Loucy (cell line): Measurements from ENCODE around the gene CRISP2.

Experiments
- H2AFZ ChIP-seq: fragments of 200-600 bp; sonication (generic); 2 replicates; pipeline ENCODE4 v1.6.0; 2016; ENCODE audit warnings: antibody characterized with exemption, mild to moderate bottlenecking, low read length, moderate library complexity
- H3F3A ChIP-seq: fragments of 200-600 bp; 2 replicates; pipeline ENCODE4 v1.6.0; 2016; ENCODE audit warnings: antibody characterized with exemption, low read depth, mild to moderate bottlenecking
- H3K27me3 ChIP-seq: fragments of 200-600 bp; sonication (generic); 2 replicates; pipeline ENCODE4 v1.6.1; 2014; ENCODE audit warnings: low read length, mild to moderate bottlenecking; ENCODE audit not compliant: insufficient read depth, poor library complexity, severe bottlenecking
- H3K36me3 ChIP-seq: fragments of 200-600 bp; sonication (generic); 2 replicates; pipeline ENCODE4 v1.6.1; 2016; ENCODE audit warnings: low read length; ENCODE audit not compliant: insufficient read depth
- H3K4me1 ChIP-seq: fragments of 200-600 bp; sonication (generic); 2 replicates; pipeline ENCODE4 v1.5.1; 2014; ENCODE audit warnings: low read length, mild to moderate bottlenecking; ENCODE audit not compliant: insufficient read depth, poor library complexity, severe bottlenecking
- H3K4me2 ChIP-seq: fragments of 200-600 bp; sonication (generic); 2 replicates; pipeline ENCODE4 v1.6.0; 2014; ENCODE audit warnings: antibody characterized with exemption, low read length, low read depth, mild to moderate bottlenecking; ENCODE audit not compliant: poor library complexity, severe bottlenecking
- H3K4me3 ChIP-seq: fragments of 200-600 bp; sonication (generic); 2 replicates; pipeline ENCODE4 v1.5.1; 2014; ENCODE audit warnings: low read length, mild to moderate bottlenecking, mixed read lengths; ENCODE audit not compliant: poor library complexity, severe bottlenecking
- H3K79me2 ChIP-seq: fragments of 200-600 bp; sonication (generic); 2 replicates; pipeline ENCODE4 v1.6.1; 2014; ENCODE audit warnings: low read length; ENCODE audit not compliant: insufficient read depth
- H3K9ac ChIP-seq: fragments of 200-600 bp; sonication (generic); 2 replicates; pipeline ENCODE4 v1.6.0; 2014; ENCODE audit warnings: mild to moderate bottlenecking, low read depth, low read length, moderate library complexity; ENCODE audit not compliant: poor library complexity, severe bottlenecking
- H3K9me2 ChIP-seq: fragments of 200-600 bp; sonication (generic); replicated peaks from 2 replicates; pipeline ENCODE4 v1.6.1; 2016; ENCODE audit warnings: low read depth, low read length, mixed read lengths
- H3K9me3 ChIP-seq: fragments of 200-600 bp; sonication (generic); 2 replicates; pipeline ENCODE4 v1.6.1; 2014; ENCODE audit warnings: mild to moderate bottlenecking, antibody characterized with exemption, low read length, low read depth; ENCODE audit not compliant: insufficient read depth
- H4K20me1 ChIP-seq: fragments of 200-600 bp; sonication (generic); 2 replicates; pipeline ENCODE4 v1.6.0; 2014; ENCODE audit warnings: antibody characterized with exemption, low read length, mild to moderate bottlenecking; ENCODE audit not compliant: insufficient read depth, poor library complexity, severe bottlenecking
- EZH2phosphoT487 ChIP-seq: fragments of 200-600 bp; IDR thresholded peaks from 2 replicates; pipeline ENCODE4 v1.6.1; 2018; ENCODE audit warnings: antibody characterized with exemption, mild to moderate bottlenecking, moderate library complexity, borderline replicate concordance
- TF ChIP-seq, protein P1 (sequence below): fragments of 200-600 bp; sonication (generic); conservative IDR thresholded peaks from 2 replicates; pipeline ENCODE4 v1.5.1; 2014; ENCODE audit warnings: mild to moderate bottlenecking, antibody characterized with exemption, low read length

The CRISP2 gene

DNA sequence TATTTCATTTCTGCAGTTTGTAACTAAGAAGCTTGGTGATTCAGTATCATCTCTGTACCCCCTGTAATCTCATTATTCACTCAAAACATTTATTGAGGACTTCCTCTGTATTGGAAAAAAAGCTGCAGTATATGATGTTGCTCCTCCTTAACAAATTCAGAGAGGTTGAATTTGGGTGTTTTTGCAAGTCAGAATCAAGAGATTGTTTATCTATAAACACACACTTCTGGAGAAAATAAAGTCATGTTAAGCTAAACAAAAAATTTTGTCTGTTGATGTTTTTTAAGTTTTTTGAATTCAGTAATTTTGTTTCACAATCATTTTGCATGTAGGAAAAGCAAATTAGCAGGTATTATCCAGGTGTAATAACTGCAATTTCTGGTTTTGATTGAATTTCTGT, 65.3 kb downstream of the CRISP2 start:
- no peak overlapping the region for H3K4me2 ChIP-seq
- H3K79me2 ChIP-seq: no peaks in the 10 kb centered on the region
- H3K4me1 ChIP-seq: no peaks in the 10 kb centered on the region
- no peaks in the 10 kb centered on the region for H3K9me3 ChIP-seq
- H3K4me3 ChIP-seq: no peak overlapping the region
- H2AFZ ChIP-seq: no peak overlapping the region
- H3K36me3 ChIP-seq: no peaks in the 10 kb centered on the region
- no peaks in the 10 kb centered on the region for H3F3A ChIP-seq
- no peak overlapping the region for H3K9ac ChIP-seq
- TF ChIP-seq EZH2phosphoT487: no peak
- no peaks in the 10 kb centered on the region for H3K27me3 ChIP-seq
- H4K20me1 ChIP-seq: no peaks in the 10 kb centered on the region
- H3K9me2 ChIP-seq: no peaks in the 10 kb centered on the region

DNA sequence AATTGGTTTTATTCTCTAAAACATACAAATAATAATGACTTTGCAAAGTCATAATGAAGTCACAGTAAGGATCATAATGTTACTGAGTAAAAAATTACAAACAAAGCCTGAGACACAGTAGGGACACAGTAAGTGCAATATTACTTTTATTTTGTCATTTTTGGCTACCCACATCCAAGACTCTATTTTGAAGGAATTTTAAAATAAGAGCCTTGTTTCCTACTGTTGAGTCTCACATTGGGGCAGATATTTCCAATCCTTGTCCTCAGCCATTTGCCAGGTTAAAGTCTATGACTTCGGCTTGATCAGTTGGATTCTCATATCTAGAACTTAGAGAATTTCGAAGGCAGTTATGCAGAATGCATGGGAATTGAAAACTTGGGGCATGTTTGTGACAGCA, 65.9 kb downstream of the CRISP2 start:
- H3F3A ChIP-seq: no peaks in the 10 kb centered on the region
- no peaks in the 10 kb centered on the region for H3K4me1 ChIP-seq
- no peaks in the 10 kb centered on the region for H4K20me1 ChIP-seq
- H3K36me3 ChIP-seq: no peaks in the 10 kb centered on the region
- H3K27me3 ChIP-seq: no peaks in the 10 kb centered on the region
- no peak overlapping the region for H3K4me3 ChIP-seq
- no peak overlapping the region for H3K4me2 ChIP-seq
- TF ChIP-seq, protein P1, sequence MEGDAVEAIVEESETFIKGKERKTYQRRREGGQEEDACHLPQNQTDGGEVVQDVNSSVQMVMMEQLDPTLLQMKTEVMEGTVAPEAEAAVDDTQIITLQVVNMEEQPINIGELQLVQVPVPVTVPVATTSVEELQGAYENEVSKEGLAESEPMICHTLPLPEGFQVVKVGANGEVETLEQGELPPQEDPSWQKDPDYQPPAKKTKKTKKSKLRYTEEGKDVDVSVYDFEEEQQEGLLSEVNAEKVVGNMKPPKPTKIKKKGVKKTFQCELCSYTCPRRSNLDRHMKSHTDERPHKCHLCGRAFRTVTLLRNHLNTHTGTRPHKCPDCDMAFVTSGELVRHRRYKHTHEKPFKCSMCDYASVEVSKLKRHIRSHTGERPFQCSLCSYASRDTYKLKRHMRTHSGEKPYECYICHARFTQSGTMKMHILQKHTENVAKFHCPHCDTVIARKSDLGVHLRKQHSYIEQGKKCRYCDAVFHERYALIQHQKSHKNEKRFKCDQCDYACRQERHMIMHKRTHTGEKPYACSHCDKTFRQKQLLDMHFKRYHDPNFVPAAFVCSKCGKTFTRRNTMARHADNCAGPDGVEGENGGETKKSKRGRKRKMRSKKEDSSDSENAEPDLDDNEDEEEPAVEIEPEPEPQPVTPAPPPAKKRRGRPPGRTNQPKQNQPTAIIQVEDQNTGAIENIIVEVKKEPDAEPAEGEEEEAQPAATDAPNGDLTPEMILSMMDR: no peak
- TF ChIP-seq EZH2phosphoT487: no peak
- H3K9me2 ChIP-seq: no peaks in the 10 kb centered on the region
- H2AFZ ChIP-seq: no peak overlapping the region
- no peaks in the 10 kb centered on the region for H3K9me3 ChIP-seq
- H3K9ac ChIP-seq: no peak overlapping the region
- H3K79me2 ChIP-seq: no peaks in the 10 kb centered on the region

DNA sequence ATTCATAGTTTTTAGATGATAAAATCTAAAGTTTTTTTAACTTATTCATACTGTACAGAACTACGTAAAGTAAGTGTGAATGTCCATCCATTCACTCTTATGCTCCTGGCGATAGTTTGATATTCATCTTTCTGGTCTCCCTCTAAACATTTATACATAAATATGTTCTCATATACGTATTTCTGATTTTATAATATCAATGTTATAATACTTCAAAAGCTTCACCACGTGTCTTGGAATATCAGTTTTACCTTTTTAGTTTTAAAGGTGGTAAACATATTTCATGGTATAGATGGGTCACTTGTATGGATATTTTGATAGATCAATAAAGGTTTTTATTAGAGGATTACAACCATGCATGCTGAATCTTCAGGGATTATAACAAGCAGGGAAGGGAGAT, 66.4 kb downstream of the CRISP2 start:
- Histone ChIP-seq H3K9ac (no peak overlapping the region), H3K27me3 (no peaks in the 10 kb centered on the region), H3K79me2 (no peaks in the 10 kb centered on the region), H3K4me1 (no peaks in the 10 kb centered on the region), H3K4me3 (no peak overlapping the region), H3K36me3 (no peaks in the 10 kb centered on the region), H2AFZ (no peak overlapping the region), H3K4me2 (no peak overlapping the region), H3K9me3 (no peaks in the 10 kb centered on the region), H4K20me1 (no peaks in the 10 kb centered on the region), H3K9me2 (no peaks in the 10 kb centered on the region), H3F3A (no peaks in the 10 kb centered on the region)
- TF ChIP-seq, protein P1: no peak
- no peak for TF ChIP-seq EZH2phosphoT487

DNA sequence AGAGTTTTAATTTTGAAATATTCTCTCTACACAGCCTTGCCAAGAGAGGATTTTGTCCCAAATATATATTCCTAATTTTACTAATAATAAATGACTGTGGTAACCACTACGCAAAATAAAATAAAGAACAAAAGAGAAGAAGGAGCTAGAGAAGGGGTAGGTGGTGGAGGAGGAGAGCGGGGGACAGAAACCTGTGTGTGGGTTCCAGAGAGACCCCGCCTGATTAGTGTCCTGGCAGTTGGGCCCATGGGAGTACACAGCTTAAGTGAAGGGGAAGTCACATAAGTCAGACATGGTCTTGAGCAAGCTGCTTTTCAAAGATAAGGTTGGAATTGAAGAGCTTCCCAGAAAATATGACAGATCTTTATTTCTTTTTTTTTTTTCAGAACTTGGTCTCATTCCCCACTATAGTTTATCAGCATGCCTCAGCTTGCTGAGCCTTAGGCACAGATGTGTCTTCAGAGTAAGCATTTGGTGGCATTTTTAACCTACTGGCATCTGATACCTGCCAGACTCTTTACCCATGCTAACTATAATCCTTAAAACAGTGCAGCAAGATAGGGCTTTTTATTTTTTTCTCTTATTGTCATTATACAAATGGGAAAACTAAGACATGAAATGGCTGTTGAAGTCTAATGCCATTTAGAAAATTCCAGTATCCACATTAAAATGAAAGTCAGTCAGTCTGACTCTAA, 67.1 kb downstream of the CRISP2 start:
- H3F3A ChIP-seq: no peaks in the 10 kb centered on the region
- H3K79me2 ChIP-seq: no peaks in the 10 kb centered on the region
- H3K4me2 ChIP-seq: no peak overlapping the region
- H3K36me3 ChIP-seq: no peaks in the 10 kb centered on the region
- H3K27me3 ChIP-seq: no peaks in the 10 kb centered on the region
- H4K20me1 ChIP-seq: no peaks in the 10 kb centered on the region
- no peak overlapping the region for H2AFZ ChIP-seq
- TF ChIP-seq, protein P1: no peak
- no peak for TF ChIP-seq EZH2phosphoT487
- H3K9ac ChIP-seq: no peak overlapping the region
- no peaks in the 10 kb centered on the region for H3K4me1 ChIP-seq
- no peaks in the 10 kb centered on the region for H3K9me3 ChIP-seq
- H3K4me3 ChIP-seq: no peak overlapping the region
- no peaks in the 10 kb centered on the region for H3K9me2 ChIP-seq
